ENCODE data around the gene CLEC2D. TPM values are rescaled to one million over a fixed set of nuclear protein-coding genes. Genes with fewer than 3 reads are reported as not detected.

The CLEC2D gene
- total and polyA plus RNA-seq, 2 donors (not counting 1 experiment from before 2014, with no cell fraction given), result 2.5 to 5.1 TPM

DNA sequence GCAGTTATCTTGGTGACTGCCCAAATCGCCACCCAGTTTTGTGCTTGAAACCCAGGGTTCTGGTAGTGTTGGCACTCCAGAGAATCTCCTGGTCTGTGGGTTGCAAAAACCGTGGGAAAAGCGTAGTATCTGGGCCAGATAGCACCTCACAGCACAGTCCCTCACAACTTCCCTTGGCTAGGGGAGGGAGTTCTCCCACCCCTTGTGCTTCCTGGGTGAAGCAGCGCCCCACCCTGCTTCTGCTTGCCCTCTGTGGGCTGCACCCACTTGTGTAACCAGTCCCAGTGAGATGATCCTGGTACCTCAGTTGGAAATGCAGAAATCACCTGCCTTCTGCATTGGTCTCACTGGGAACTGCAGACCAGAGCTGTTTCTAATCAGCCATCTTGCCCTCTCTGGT lies 16.4 kb downstream of the CLEC2D start:
- Histone ChIP-seq H3K9me3 (ENCODE audit: control insufficient read depth, insufficient read depth, low read depth, low read length) (no peaks in the 10 kb centered on the region), H3K4me1 (ENCODE audit: control insufficient read depth, extremely low read depth, insufficient read depth, low read length) (no peaks in the 10 kb centered on the region), H3K4me2 (ENCODE audit: extremely low read depth, insufficient read depth, low read length) (no peak overlapping the region), H2AFZ (ENCODE audit: low read length) (no peak overlapping the region), H3K79me2 (ENCODE audit: control insufficient read depth, insufficient read depth, low read length) (no peaks in the 10 kb centered on the region), H3K27ac (ENCODE audit: insufficient read depth, low read length) (no peak overlapping the region), H3K4me3 (replicated peaks in 1 of 4; ENCODE audit: control extremely low read depth in 1 of 4, insufficient read depth in 1 of 4, low read depth in 3 of 4, low read length in 4 of 4) (no peak overlapping the region), H3K27me3 (ENCODE audit: control insufficient read depth, insufficient read depth, low read length) (no peaks in the 10 kb centered on the region), H3K36me3 (ENCODE audit: control insufficient read depth, insufficient read depth, low read length) (no peaks in the 10 kb centered on the region), H4K20me1 (ENCODE audit: control insufficient read depth, extremely low read depth, insufficient read depth, low read length) (no peaks in the 10 kb centered on the region), H3K9ac (ENCODE audit: insufficient read depth, low read length) (no peak overlapping the region)
- DNase-seq (ENCODE audit: low read depth in 2 of 2), result no peak
- TF ChIP-seq, protein P1, sequence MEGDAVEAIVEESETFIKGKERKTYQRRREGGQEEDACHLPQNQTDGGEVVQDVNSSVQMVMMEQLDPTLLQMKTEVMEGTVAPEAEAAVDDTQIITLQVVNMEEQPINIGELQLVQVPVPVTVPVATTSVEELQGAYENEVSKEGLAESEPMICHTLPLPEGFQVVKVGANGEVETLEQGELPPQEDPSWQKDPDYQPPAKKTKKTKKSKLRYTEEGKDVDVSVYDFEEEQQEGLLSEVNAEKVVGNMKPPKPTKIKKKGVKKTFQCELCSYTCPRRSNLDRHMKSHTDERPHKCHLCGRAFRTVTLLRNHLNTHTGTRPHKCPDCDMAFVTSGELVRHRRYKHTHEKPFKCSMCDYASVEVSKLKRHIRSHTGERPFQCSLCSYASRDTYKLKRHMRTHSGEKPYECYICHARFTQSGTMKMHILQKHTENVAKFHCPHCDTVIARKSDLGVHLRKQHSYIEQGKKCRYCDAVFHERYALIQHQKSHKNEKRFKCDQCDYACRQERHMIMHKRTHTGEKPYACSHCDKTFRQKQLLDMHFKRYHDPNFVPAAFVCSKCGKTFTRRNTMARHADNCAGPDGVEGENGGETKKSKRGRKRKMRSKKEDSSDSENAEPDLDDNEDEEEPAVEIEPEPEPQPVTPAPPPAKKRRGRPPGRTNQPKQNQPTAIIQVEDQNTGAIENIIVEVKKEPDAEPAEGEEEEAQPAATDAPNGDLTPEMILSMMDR (conservative IDR thresholded peaks at IDR 0.05 in 1 of 2, IDR thresholded peaks at IDR 0.05 in 1 of 2; ENCODE audit: low read depth in 1 of 2, low read length in 2 of 2), result no peak
- TF ChIP-seq EZH2 (IDR thresholded peaks at IDR 0.05; ENCODE audit: low read length, missing control alignments), result no peak

DNA sequence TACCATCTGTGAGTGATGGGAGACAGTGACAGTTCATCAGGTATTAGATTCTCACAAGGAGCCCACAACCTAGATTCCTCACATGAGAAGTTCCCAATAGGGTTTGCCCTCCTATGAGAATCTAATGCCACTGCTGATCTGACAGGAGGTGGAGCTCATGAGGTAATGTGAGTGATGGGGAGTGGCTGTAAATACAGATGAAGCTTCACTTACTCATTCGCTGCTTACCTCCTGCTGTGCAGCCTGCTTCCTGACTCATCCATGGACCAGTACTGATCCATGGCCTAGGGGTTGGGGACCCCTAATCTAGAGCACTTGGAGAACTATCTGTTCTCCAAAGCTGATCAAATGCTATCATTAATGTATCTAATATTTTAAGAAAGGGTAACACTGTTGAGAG lies 17.7 kb downstream of the CLEC2D start:
- no peaks in the 10 kb centered on the region for H3K9me3 ChIP-seq (ENCODE audit: control insufficient read depth, insufficient read depth, low read depth, low read length)
- H3K27ac ChIP-seq (ENCODE audit: insufficient read depth, low read length), result no peak overlapping the region
- H3K79me2 ChIP-seq (ENCODE audit: control insufficient read depth, insufficient read depth, low read length), result no peaks in the 10 kb centered on the region
- DNase-seq (ENCODE audit: low read depth in 2 of 2), result peak; percentile 34 to 44
- H3K27me3 ChIP-seq (ENCODE audit: control insufficient read depth, insufficient read depth, low read length), result no peaks in the 10 kb centered on the region
- H2AFZ ChIP-seq (ENCODE audit: low read length), result no peak overlapping the region
- H3K36me3 ChIP-seq (ENCODE audit: control insufficient read depth, insufficient read depth, low read length), result no peaks in the 10 kb centered on the region
- TF ChIP-seq, protein P1 (conservative IDR thresholded peaks at IDR 0.05 in 1 of 2, IDR thresholded peaks at IDR 0.05 in 1 of 2; ENCODE audit: low read depth in 1 of 2, low read length in 2 of 2), result no peak
- no peak for TF ChIP-seq EZH2 (IDR thresholded peaks at IDR 0.05; ENCODE audit: low read length, missing control alignments)
- no peak overlapping the region for H3K9ac ChIP-seq (ENCODE audit: insufficient read depth, low read length)
- H4K20me1 ChIP-seq (ENCODE audit: control insufficient read depth, extremely low read depth, insufficient read depth, low read length), result no peaks in the 10 kb centered on the region
- no peaks in the 10 kb centered on the region for H3K4me1 ChIP-seq (ENCODE audit: control insufficient read depth, extremely low read depth, insufficient read depth, low read length)
- H3K4me2 ChIP-seq (ENCODE audit: extremely low read depth, insufficient read depth, low read length), result no peak overlapping the region
- H3K4me3 ChIP-seq (replicated peaks in 1 of 4; ENCODE audit: control extremely low read depth in 1 of 4, insufficient read depth in 1 of 4, low read depth in 3 of 4, low read length in 4 of 4), result no peak overlapping the region

DNA sequence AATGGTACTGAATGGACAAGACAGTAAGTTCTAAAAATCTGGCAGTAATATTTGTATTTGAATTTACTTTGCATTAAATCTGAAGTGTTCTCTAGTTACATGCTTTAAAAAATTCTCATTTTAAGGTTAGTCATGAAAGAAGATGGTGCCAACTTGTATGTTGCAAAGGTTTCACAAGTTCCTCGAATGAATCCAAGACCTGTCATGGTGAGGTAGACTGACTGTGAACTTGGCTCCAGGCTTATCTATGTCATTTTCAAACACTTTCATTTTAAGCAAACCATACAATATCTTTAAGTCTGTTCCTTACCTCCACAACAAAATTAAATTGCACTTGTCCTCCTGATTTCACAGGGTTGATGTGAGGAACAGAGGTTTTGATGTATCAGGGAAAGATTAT lies 23.4 kb downstream of the CLEC2D start:
- H3K79me2 ChIP-seq (ENCODE audit: control insufficient read depth, insufficient read depth, low read length), result no peaks in the 10 kb centered on the region
- no peak overlapping the region for H3K4me2 ChIP-seq (ENCODE audit: extremely low read depth, insufficient read depth, low read length)
- no peak overlapping the region for H2AFZ ChIP-seq (ENCODE audit: low read length)
- no peak for TF ChIP-seq EZH2 (IDR thresholded peaks at IDR 0.05; ENCODE audit: low read length, missing control alignments)
- TF ChIP-seq, protein P1 (conservative IDR thresholded peaks at IDR 0.05 in 1 of 2, IDR thresholded peaks at IDR 0.05 in 1 of 2; ENCODE audit: low read depth in 1 of 2, low read length in 2 of 2), result no peak
- H3K27me3 ChIP-seq (ENCODE audit: control insufficient read depth, insufficient read depth, low read length), result no peaks in the 10 kb centered on the region
- no peak for DNase-seq (ENCODE audit: low read depth in 2 of 2)
- no peaks in the 10 kb centered on the region for H3K9me3 ChIP-seq (ENCODE audit: control insufficient read depth, insufficient read depth, low read depth, low read length)
- no peaks in the 10 kb centered on the region for H3K4me1 ChIP-seq (ENCODE audit: control insufficient read depth, extremely low read depth, insufficient read depth, low read length)
- no peak overlapping the region for H3K4me3 ChIP-seq (replicated peaks in 1 of 4; ENCODE audit: control extremely low read depth in 1 of 4, insufficient read depth in 1 of 4, low read depth in 3 of 4, low read length in 4 of 4)
- no peaks in the 10 kb centered on the region for H3K36me3 ChIP-seq (ENCODE audit: control insufficient read depth, insufficient read depth, low read length)
- H3K9ac ChIP-seq (ENCODE audit: insufficient read depth, low read length), result no peak overlapping the region
- H4K20me1 ChIP-seq (ENCODE audit: control insufficient read depth, extremely low read depth, insufficient read depth, low read length), result no peaks in the 10 kb centered on the region
- H3K27ac ChIP-seq (ENCODE audit: insufficient read depth, low read length), result no peak overlapping the region

All from fibroblast of lung (primary cell).